GM12872 (cell line): ENCODE results near the gene CORO2B.

Source experiments
- CTCF ChIP-seq: IDR thresholded peaks from 3 replicates; pipeline ENCODE4 v1.5.1; 2011; ENCODE audit warnings: low read depth, mild to moderate bottlenecking, low read length, moderate library complexity; ENCODE audit not compliant: insufficient read depth

Gene CORO2B

GRCh38 chr15:68599153-68599545, 20.4 kb downstream of the CORO2B start:
- no peak for TF ChIP-seq CTCF

GRCh38 chr15:68599560-68600071, 20.8 kb downstream of the CORO2B start:
- no peak for TF ChIP-seq CTCF

GRCh38 chr15:68601206-68602197, 22.7 kb downstream of the CORO2B start:
- no peak for TF ChIP-seq CTCF

GRCh38 chr15:68602459-68603215, 23.8 kb downstream of the CORO2B start:
- no peak for TF ChIP-seq CTCF

GRCh38 chr15:68603216-68603595, 24.4 kb downstream of the CORO2B start:
- no peak for TF ChIP-seq CTCF

- TF ChIP-seq CTCF: no peak
Measured at GRCh38 chr15:68603951-68604350, 25.2 kb downstream of the CORO2B start.

GRCh38 chr15:68606375-68606774, 27.6 kb downstream of the CORO2B start:
- TF ChIP-seq CTCF: no peak
